ENCODE results near the gene EBF3.
A peak's percentile ranks its signal among the peaks of the same experiment; 100 is the strongest.

EBF3 gene, protein sequence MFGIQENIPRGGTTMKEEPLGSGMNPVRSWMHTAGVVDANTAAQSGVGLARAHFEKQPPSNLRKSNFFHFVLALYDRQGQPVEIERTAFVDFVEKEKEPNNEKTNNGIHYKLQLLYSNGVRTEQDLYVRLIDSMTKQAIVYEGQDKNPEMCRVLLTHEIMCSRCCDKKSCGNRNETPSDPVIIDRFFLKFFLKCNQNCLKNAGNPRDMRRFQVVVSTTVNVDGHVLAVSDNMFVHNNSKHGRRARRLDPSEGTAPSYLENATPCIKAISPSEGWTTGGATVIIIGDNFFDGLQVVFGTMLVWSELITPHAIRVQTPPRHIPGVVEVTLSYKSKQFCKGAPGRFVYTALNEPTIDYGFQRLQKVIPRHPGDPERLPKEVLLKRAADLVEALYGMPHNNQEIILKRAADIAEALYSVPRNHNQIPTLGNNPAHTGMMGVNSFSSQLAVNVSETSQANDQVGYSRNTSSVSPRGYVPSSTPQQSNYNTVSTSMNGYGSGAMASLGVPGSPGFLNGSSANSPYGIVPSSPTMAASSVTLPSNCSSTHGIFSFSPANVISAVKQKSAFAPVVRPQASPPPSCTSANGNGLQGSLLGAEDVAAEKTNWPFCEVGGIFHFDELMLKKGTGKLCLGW

DNA sequence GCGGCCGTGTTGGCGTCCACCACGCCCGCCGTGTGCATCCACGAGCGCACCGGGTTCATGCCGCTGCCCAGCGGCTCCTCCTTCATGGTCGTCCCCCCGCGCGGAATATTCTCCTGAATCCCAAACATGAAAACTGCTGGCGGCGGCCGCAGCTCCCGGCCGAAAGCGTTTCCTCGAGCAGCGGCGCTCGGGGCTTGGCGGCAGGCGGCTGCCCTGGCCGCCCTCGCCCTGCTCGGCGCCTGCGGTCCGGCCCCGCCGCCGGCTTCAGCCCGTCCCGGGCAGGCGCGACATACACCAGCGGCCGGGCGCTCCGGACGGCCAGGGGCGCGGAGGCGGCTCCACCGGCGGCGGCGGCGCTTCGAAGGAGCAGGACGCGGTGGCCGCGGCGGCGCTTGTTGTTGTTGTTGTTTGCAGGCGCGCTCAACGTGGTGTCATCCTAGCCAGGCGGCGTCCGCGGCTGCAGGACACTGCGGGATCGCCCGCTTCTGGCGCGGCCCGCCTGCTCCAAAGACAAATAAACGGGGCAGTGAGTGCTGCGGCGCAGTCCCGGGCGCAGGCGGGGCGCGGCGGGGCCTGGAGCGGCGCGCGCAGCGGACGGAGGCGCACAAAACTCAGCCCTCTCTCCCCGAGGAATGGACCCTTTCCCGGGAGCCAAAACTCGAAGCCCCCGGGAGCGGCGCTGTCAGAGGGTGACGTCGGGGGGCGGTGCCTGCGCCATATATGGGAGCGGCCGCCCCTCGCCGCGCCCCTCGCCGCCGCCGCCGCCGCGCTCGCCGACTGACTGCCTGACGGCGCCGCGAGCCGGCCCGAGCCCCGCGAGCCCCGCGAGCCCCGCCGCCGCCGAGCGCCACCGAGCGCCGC, at the start of gene EBF3:
EBF3 (minus strand) TSS at position 634 of the 861 bp plus-strand sequence; CDS start at position 128, 506 bp downstream.
- DNase-seq = peak; percentile 14

DNA sequence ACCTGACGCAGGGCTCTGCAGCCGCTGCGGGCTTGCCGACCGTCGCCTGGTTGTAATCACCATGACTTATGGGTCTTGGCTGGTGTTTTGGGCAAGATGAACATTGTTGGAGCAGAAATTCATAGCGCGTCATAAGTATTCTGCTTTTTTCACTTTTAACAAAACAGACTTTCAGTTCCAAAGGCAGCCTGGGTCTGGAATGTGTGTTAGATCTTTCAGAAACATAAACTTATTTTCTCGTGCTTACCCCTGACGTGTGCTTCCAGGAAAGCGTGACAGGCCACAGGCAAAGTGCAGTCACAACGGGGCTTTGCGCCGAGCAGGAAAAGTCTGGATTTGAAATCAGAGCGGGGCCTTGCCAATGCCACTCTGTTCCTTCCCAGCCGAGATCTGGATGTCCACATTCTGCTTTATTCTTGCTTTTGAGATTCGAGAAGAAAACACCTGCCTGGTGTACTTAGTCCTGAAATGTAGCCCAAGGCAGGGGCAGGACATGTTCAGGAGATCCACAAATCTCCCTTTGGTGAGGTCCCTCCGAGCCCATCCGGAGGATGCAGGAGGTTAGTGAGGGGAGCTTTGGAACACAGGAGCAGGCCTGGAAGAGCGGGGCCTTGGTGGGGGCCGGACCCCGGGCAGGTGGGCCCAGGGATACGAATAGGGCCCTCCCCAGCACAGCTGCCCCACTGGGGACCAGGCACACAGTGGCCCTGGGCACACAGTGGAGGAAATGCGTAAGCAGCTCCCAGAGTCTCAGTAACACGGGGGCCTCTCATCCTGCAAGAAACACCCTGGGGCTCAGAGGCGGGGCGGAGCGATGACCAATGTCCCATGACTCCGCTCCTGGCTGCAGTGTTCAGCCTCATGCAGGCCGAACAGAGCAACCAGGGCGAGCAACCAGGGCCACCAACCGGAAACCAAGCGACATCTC, 49.5 kb upstream of the EBF3 start:
- DNase-seq = no peak

DNA sequence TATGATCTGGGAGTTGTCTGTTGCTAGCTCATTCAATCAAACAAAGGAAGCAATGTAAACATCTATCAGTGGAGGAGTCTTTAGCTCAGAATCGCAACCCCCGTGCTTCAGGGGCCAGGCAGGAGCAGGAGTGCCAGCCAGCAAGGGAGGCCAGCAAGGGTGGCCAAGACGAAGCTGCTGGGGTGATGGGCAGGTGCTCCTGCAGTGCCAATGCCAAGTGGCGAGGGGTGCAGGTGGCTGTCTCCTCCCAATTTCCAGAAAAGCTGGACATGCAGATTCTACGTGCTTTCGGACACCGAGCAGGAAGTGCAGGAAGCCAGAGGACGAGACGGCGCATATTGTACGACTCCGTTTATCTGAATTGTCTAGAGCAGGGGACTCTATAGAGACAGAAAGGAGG, 48.1 kb upstream of the EBF3 start:
- DNase-seq = no peak

DNA sequence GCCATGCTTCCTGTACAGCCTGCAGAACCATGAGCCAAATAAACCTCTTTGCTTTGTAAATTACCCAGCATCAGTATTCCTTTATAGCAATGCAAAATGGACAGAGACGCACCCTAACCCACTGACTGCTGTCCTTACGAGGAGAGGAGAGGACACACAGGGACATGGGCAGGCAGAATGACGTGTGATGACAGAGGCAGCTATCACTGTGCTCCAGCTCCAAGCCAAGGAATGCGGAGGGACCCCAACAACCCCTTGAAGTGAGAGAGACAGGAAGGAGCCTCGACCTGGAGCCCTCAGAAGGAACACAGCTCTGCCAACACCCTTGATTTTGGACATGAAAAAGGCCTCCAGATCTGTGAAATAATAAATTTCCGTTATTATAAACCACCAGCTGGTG, 46.6 kb upstream of the EBF3 start:
- no peak for DNase-seq

DNA sequence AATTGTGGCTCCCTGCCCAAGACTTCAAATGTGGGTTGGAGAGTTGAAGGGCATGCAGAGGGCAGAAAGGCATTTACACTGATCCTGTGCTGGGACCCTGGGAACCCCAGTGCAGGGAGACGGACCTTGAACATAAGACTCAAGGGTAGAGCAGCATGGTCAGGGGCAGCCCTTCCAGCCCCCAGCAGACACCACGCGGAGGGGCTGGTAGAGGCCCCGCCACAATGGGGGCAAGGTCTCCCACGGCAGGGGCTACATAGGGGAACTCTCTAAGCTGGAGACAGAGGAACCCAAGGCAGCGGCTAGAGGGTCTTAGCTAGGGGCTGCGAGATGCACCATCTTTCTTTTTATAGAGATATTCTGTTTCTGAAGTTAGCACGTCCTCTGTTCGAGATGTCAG, 45.2 kb upstream of the EBF3 start:
- DNase-seq = no peak

DNA sequence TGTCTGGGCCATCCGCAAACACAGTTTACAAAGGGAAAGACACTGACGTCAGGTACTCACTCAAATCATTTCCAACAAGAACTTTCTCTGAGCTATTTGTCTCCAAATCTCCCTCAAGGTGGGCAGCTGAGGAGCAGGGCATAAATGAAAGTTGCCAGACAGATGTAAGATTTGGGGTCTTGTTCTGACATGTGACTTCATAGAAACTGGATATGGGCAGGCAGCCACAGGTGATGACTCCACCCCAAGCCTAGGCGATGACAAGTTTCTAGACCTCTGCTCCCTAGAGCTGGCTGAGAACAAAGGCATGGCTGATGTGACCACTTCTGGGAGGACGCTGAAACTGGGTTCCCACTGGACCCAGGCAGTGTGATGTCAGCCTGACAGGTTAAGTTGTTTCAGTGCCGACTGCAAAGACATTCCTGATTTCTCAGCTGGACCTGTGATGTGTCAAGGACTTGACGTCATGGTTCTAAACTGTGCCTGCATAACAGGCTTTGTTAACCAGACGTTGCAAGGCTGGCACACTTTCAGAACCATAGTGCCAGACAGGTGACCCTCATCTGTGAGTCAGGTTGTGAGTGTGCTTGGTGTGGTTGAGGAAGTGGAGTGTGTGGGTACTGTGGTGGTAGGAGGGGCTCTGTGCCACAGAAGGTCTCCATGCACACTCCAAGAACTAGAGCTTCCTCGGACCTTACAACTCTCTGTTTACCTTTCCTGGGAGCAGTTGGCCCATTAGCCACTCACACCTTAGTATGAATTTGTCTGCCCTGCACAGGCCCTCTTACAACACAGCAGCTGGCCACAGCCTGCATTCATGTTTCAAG, 39.9 kb upstream of the EBF3 start:
- no peak for DNase-seq

DNA sequence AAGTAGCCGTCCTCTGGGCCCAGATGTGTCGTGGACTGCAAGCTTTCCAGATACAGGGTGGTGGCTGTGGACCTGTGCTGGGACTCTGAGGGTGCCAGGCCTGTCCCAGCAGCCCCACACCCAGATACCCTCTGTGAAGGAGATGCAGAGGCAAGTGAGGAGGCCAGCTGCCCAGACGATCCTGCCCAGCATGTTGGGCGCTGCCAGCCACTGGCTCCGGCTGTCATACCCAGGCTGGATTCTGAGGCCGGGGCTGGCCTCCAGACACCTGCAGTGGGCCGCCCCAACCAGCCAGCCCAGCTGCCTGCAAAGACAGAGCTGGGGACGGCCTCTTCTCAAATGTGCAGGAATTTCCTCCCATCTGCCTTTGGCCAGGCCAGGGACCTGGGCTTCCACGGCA, 39.1 kb upstream of the EBF3 start:
- DNase-seq = no peak

DNA sequence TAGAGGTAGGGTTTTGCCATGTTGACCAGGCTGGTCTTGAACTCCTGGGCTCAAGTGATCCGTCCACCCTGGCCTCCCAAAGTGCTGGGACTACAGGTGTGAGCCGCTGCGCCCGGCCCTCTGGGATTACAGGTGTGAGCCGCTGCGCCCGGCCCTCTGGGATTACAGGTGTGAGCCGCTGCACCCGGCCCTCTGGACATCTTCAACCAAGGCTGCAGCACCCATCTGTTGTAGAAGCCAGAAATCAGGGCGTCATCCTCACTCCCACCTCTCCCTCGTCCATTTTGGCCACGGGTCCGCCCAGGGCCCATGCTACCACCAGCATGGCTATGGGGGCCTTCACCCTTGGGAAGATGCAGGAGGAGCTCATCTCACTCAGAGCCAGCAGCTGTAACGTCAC, 38.5 kb upstream of the EBF3 start:
- DNase-seq = no peak

DNA sequence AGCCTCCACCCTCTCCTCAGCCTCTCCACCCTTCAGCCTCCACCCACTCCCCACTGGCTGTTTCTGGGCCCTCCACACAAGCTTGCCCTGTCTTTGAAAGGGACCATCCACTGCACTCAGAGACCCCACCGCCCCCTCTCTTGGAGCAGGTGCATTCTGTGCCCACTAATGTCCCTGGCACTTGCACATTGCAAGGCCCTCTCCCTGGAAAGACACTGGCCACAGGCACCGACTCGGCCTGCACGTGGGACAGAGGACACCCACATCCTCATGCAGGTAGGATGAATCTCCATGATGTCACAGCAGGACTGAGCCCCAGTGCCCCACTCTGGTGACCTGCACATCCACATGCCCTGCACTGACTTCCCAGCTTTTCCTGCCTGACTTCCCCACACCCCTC, 36.8 kb upstream of the EBF3 start:
- DNase-seq = no peak

DNA sequence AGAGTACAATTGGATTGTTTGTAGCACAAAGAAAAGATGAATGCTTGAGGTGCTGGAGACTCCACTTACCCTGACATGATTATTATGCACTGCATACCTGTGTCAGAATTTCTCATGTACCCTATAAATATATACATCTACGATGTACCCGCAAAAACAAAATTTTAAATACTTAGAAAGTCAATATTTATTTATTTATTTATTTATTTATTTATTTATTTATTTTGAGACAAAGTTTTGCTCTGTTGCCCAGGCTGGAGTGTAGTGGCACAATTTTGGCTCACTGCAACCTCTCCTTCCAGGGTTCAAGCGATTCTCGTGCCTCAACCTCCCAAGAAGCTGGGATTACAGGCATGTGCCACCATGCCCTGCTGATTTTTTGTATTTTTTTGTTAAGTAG, 35.1 kb upstream of the EBF3 start:
- no peak for DNase-seq

DNA sequence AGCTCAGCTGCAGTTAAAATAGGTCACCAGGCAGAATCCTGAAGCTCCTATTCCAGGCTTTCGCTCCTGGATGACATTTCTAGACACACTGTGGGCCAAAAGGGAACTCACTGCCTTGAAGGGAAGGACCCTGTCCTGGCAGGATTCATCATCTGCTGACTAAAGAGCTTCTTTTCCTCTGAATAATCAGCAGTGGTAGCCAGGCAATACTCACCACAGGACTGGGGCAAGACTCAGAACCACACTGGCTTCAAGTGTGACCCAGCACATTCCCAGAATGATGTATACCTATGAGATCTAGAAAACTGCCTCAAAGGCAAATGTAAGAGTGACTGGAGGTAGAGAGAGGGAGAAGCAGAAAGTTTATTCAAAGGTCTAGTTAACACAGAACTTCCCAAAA, 29.5 kb upstream of the EBF3 start:
- DNase-seq = no peak

DNA sequence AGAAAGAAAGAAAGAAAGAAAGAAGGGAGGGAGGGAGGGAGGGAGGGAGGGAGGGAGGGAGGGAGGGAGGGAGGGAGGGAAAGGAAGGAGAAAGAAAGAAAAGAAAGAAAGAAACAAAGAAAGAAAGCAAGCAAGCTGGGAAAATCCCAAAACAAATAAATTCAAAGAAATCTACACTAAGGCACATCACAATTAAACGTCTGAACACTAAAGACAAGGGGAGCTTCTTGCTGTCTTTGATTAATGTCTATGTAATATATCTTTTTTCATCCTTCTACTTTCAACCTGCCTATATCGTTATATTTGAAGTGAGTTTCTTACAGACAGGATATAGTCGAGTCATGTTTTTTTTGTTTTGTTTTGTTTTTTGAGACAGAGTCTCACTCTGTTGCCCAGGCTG, 28.3 kb upstream of the EBF3 start:
- DNase-seq = no peak

DNA sequence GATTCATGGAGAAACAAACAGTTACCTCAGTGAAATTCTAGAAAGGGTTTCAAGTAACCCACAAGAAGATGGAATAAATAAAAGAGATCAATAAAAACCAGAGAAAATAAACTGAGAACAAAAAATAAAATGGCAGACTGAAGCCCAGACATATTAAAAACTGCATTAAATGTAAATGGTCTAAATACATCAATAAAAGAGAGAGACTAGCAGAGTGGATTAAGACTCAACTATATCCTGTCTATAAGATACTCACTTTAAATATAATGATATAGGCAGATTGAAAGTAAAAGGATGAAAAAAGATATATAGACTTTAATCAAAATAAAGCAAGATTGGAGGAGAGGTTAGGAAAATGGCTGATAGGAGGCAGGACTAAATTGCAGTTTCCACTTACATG, 18.8 kb upstream of the EBF3 start:
- DNase-seq = no peak

DNA sequence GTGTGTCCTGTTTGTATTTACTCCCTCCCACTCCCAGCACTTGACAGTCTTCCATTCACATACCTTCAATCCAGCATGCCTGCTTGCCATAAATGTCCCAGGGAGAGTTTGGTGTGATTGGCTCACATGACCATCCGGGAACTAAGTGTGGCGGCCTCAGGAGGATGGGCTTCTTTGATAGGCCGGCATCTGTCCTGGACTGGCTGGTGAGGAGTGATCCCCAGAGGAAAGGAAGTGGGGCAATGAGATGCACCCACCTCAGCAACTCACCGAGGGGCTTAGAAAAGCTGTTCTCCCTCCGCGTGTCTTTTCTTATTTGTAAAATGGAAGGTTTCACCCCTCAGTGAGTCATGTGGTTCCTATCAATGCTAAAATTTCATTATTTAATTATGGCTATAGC, 14.9 kb upstream of the EBF3 start:
- no peak for DNase-seq

DNA sequence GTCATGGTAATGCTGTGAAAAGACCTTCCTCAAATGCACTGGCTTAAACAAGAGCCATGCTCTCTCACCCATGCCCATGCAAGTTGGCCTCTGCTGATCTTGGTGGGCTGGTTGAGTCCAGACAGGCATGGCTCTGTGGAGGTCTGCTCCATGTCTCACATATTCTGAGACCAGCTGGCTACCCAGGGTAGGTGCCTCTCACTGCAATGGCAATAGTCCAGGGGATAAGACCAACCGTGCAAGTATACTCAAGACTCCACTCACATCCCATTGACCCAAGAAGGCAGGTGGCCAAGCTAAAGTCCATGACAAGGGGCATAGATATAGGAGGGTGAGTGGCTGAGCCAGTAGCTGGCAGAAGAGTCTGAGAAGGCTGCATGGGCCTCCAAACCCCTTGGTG, 14.2 kb upstream of the EBF3 start:
- no peak for DNase-seq

DNA sequence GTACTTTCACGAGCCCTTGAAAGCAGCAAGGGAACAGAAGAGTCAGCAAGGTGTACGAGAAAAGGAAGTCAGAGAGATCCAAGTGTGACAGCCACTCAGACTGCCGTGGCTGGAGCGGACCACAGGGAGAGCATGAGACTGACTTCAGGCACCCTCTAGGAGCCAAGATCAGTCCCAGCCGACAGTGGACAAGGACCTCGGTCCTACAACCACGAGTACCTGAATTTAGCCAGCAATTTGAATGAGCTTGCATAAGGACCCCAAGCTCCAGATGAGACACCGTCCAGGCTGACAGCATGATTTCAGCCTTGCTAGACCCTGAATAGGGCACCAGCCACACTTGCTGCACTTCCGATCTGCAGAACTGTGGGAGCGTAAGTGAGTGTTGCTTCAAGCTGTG, 13.7 kb upstream of the EBF3 start:
- DNase-seq = no peak

DNA sequence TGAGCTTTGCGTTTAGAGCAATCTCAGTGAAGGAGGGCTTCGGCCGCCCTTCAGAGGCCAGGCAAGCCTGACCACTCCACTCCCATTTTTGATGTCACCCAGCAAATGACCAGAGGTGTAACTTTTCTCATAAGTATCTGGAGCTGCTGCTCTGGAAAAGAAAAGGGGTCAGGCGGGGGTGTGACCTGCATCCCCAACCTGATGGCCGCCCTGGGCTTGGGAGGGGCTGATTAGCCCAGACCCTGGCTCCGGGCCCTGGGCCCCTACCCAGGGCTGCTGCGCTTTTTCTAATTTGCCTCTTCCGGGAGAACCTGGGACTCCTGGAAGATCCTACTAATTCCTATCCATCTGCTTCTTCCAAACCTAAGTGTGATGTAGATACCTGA, 9.6 kb upstream of the EBF3 start:
- no peak for DNase-seq

DNA sequence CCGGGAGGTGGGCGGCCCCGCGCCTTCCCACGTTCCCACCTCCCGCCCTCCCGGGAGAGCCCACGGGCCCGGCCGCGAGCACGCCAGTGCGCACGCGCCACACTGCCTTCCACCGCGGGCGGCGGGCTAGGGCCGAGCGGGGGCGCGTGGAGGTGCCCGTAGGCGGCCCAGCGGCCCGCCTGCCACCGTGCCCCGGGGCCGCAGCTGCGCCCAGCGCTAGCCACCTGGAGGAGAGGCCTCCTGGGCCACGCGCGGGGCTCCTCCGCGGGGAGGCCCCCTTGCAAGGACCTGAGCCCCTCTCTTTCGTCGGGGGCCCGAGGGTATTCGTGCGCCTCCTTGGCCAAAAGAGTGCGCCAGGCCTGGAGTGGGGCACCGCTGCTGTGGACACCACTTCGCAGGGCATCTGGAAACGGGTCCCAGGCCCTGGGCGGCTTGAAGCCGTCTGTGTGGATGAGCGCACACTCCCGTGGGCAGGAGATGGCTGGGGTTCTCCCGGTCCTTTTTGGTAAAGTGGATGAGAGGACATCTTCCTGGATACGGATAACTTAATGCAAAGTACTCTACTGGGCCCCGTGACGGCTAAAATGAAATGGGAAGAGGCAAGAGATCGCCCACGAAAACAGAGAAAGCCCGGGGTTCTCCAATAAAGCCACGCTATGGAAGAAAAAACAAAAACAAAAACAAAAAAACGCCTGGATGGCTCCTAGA, 9.0 kb upstream of the EBF3 start:
- no peak for DNase-seq

DNA sequence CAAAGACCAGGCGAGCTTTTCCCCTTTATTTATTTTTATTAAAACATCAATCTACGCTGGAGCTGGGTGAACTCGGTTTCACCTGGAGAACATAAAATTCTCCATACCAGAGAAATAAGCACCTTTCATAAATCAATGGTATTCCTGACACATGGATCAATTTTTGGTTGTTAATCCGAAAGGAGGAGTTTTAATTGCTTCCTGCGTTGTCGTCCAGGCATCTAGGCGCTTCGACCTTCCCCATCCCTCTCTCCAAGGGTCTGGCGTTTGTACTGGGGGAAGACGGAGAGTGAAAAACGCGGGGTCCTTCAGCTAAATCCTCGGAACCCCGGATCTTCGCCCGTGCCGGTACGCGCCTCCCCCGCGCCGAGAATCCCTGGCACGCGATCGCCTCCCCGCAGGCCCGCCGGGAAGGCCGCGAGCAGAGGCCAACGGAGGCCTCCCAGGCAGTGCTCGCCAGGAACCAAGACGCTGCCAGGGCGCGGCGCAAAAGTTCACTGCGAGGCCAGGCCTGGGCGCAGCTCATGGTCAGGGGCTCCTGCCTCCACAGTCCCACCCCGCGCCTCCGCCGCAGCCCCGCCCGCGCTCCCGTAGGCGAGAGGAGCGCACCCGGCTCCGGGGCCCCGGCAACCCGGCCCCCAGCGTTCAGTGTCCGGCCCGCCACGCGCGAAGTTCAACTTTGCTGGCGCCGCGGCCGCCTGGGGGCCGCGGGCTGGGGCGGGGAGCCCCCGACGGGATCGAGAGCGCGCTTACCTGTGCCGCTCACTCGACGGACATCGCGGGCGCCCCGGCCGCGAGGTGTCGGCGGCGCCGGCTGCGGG, 8.3 kb upstream of the EBF3 start:
- DNase-seq = no peak

Data from activated CD4-positive, alpha-beta T cell treated with anti-CD3 and anti-CD28 coated beads, Interleukin-2, amount 50 U/mL, for 16 hours (primary cell).